Measurements from ENCODE around the gene CETP.
A peak's percentile ranks its signal among the peaks of the same experiment; 100 is the strongest.
"Not testable (repeated sequence)": the region's sequence is repeated elsewhere in the genome, so short reads cannot be mapped to it uniquely, and the experiment has no call there.

Gene CETP

GRCh38 chr16:56933828-56934598, 27.7 kb upstream of the CETP start:
- peak overlapping the region; percentile 83 for H3K27ac ChIP-seq

GRCh38 chr16:56934599-56935145, 27.1 kb upstream of the CETP start:
- peak overlapping the region; percentile 83 for H3K27ac ChIP-seq
- DNase-seq (ENCODE audit: low read depth, low spot score) = not testable (repeated sequence)

More at GRCh38 chr16:56933828-56934598, 27.7 kb upstream of the CETP start:
- no peak for DNase-seq (ENCODE audit: low read depth, low spot score)

GRCh38 chr16:56935201-56935600, 26.5 kb upstream of the CETP start:
- H3K27ac ChIP-seq = peak overlapping the region; percentile 83

GRCh38 chr16:56936491-56936890, 25.3 kb upstream of the CETP start:
- H3K27ac ChIP-seq = peak overlapping the region; percentile 83
- no peak for DNase-seq (ENCODE audit: low read depth, low spot score)

More at GRCh38 chr16:56935201-56935600, 26.5 kb upstream of the CETP start:
- no peak for DNase-seq (ENCODE audit: low read depth, low spot score)

GRCh38 chr16:56936950-56937349, 24.8 kb upstream of the CETP start:
- DNase-seq (ENCODE audit: low read depth, low spot score) = no peak
- H3K27ac ChIP-seq = peak overlapping the region; percentile 83

- peak overlapping the region; percentile 1 for H3K27ac ChIP-seq
- no peak for DNase-seq (ENCODE audit: low read depth, low spot score)
These were observed 22.9 kb upstream of the CETP start for GRCh38 chr16:56938664-56939513.

- no peak for DNase-seq (ENCODE audit: low read depth, low spot score)
- H3K27ac ChIP-seq = no peak overlapping the region
These were observed 21.9 kb upstream of the CETP start for GRCh38 chr16:56939801-56940200.

GRCh38 chr16:56941092-56941491, 20.7 kb upstream of the CETP start:
- H3K27ac ChIP-seq = no peak overlapping the region
- no peak for DNase-seq (ENCODE audit: low read depth, low spot score)

- H3K27ac ChIP-seq = no peak overlapping the region
- DNase-seq (ENCODE audit: low read depth, low spot score) = no peak
These were observed 19.9 kb upstream of the CETP start for GRCh38 chr16:56941856-56942331.

GRCh38 chr16:56943761-56944375, 17.9 kb upstream of the CETP start:
- no peak for DNase-seq (ENCODE audit: low read depth, low spot score)
- peak overlapping the region; percentile 28 for H3K27ac ChIP-seq

GRCh38 chr16:56944954-56945839, 16.6 kb upstream of the CETP start:
- peak; percentile 16 for DNase-seq (ENCODE audit: low read depth, low spot score)

GRCh38 chr16:56945847-56946527, 15.8 kb upstream of the CETP start:
- peak overlapping the region; percentile 5 for H3K27ac ChIP-seq
- no peak for DNase-seq (ENCODE audit: low read depth, low spot score)

More at GRCh38 chr16:56944954-56945839, 16.6 kb upstream of the CETP start:
- H3K27ac ChIP-seq = peak overlapping the region; percentile 28

GRCh38 chr16:56946767-56947603, 14.8 kb upstream of the CETP start:
- DNase-seq (ENCODE audit: low read depth, low spot score) = no peak
- peak overlapping the region; percentile 5 for H3K27ac ChIP-seq

GRCh38 chr16:56947604-56947995, 14.2 kb upstream of the CETP start:
- DNase-seq (ENCODE audit: low read depth, low spot score) = no peak
- H3K27ac ChIP-seq = no peak overlapping the region

- no peak overlapping the region for H3K27ac ChIP-seq
- DNase-seq (ENCODE audit: low read depth, low spot score) = no peak
These were observed 13.5 kb upstream of the CETP start for GRCh38 chr16:56948234-56948633.

- no peak overlapping the region for H3K27ac ChIP-seq
These were observed 11.7 kb upstream of the CETP start for GRCh38 chr16:56950051-56950450.

GRCh38 chr16:56950455-56950854, 11.3 kb upstream of the CETP start:
- H3K27ac ChIP-seq = no peak overlapping the region
- no peak for DNase-seq (ENCODE audit: low read depth, low spot score)

More at GRCh38 chr16:56950051-56950450, 11.7 kb upstream of the CETP start:
- no peak for DNase-seq (ENCODE audit: low read depth, low spot score)

All from epithelial cell of prostate (primary cell).